SU-DHL-6 (cell line): ENCODE measurements around the gene HMCN2.

Experiments
- H2AFZ ChIP-seq: fragments of 200-600 bp; sonication (generic); 2 replicates; pipeline ENCODE4 v1.6.1; 2014; ENCODE audit warnings: low read depth, mild to moderate bottlenecking, moderate library complexity, mixed read lengths, antibody characterized with exemption, low read length; ENCODE audit not compliant: severe bottlenecking
- H3F3A ChIP-seq: fragments of 200-600 bp; shearing (Covaris generic); 2 replicates; pipeline ENCODE4 v1.6.0; 2016; ENCODE audit warnings: antibody characterized with exemption, mild to moderate bottlenecking; ENCODE audit not compliant: insufficient read depth
- H3K27ac ChIP-seq: fragments of 200-600 bp; sonication (generic); 2 replicates; pipeline ENCODE4 v1.5.1; 2016; ENCODE audit warnings: low read depth, mild to moderate bottlenecking, low read length, moderate library complexity, mixed read lengths
- H3K27me3 ChIP-seq: fragments of 200-600 bp; sonication (generic), shearing (Covaris generic); 2 replicates; pipeline ENCODE4 v1.6.0; 2014; ENCODE audit warnings: mild to moderate bottlenecking, low read length
- H3K36me3 ChIP-seq: fragments of 200-600 bp; sonication (generic); 2 replicates; pipeline ENCODE4 v1.6.1; 2014; ENCODE audit warnings: mild to moderate bottlenecking, low read length, mixed read lengths
- H3K4me2 ChIP-seq: fragments of 300-600, 200-600 bp; shearing (Covaris generic), sonication (generic); 2 replicates; pipeline ENCODE4 v1.6.0; 2014; ENCODE audit warnings: low read length, low read depth, mild to moderate bottlenecking; ENCODE audit not compliant: poor library complexity, severe bottlenecking
- H3K4me3 ChIP-seq: fragments of 200-600 bp; sonication (generic); 2 replicates; pipeline ENCODE4 v1.5.1; 2014; ENCODE audit warnings: antibody characterized with exemption, low read length, mild to moderate bottlenecking, mixed read lengths; ENCODE audit not compliant: insufficient read depth, poor library complexity, severe bottlenecking
- H3K79me2 ChIP-seq: fragments of 200-600 bp; sonication (generic); 2 replicates; pipeline ENCODE4 v1.6.1; 2014; ENCODE audit warnings: mild to moderate bottlenecking, low read length, moderate library complexity; ENCODE audit not compliant: insufficient read depth
- H3K9ac ChIP-seq: fragments of 200-600 bp; sonication (generic); 2 replicates; pipeline ENCODE4 v1.7.0; 2014; ENCODE audit warnings: mild to moderate bottlenecking, low read length
- H3K9me2 ChIP-seq: fragments of 200-600 bp; sonication (generic); replicated peaks from 2 replicates; pipeline ENCODE4 v1.6.1; 2014; ENCODE audit warnings: low read length; ENCODE audit not compliant: insufficient read depth
- H3K9me3 ChIP-seq: fragments of 200-600 bp; sonication (generic); 2 replicates; pipeline ENCODE4 v1.6.1; 2014; ENCODE audit warnings: low read length, mixed read lengths; ENCODE audit not compliant: insufficient read depth
- H4K20me1 ChIP-seq: fragments of 200-600 bp; sonication (generic); 2 replicates; pipeline ENCODE4 v1.6.1; 2014; ENCODE audit warnings: low read depth, mild to moderate bottlenecking, antibody characterized with exemption, low read length, moderate library complexity, mixed read lengths
- CTCF ChIP-seq: fragments of 200-600 bp; sonication (generic); IDR thresholded peaks from one replicate; pipeline ENCODE4 v1.5.1; 2017; ENCODE audit warnings: antibody characterized with exemption, mild to moderate bottlenecking, low read length, moderate library complexity; ENCODE audit not compliant: insufficient read depth, poor library complexity, severe bottlenecking
- EZH2phosphoT487 ChIP-seq: fragments of 200-600 bp; sonication (generic), shearing (Covaris generic); conservative IDR thresholded peaks from 2 replicates; pipeline ENCODE4 v1.6.1; 2018; ENCODE audit warnings: mild to moderate bottlenecking, antibody characterized with exemption, low read length, moderate library complexity, mixed read lengths

HMCN2 gene

GRCh38 chr9:130283539-130284248 is 18.1 kb downstream of the HMCN2 start:
- Histone ChIP-seq H3K9me3 (no peaks in the 10 kb centered on the region), H3K4me2 (no peak overlapping the region), H3K79me2 (no peaks in the 10 kb centered on the region), H3F3A (no peaks in the 10 kb centered on the region), H3K27ac (no peak overlapping the region), H3K36me3 (no peaks in the 10 kb centered on the region), H3K27me3 (no peaks in the 10 kb centered on the region), H4K20me1 (no peaks in the 10 kb centered on the region), H3K9ac (no peak overlapping the region), H3K9me2 (no peaks in the 10 kb centered on the region), H3K4me3 (no peak overlapping the region), H2AFZ (no peak overlapping the region)
- TF ChIP-seq EZH2phosphoT487, result no peak
- no peak for TF ChIP-seq CTCF

- H3K36me3 ChIP-seq, result no peaks in the 10 kb centered on the region
- H3K9me2 ChIP-seq, result no peaks in the 10 kb centered on the region
- H3K27ac ChIP-seq, result no peak overlapping the region
- H2AFZ ChIP-seq, result no peak overlapping the region
- H3K4me3 ChIP-seq, result no peak overlapping the region
- no peaks in the 10 kb centered on the region for H4K20me1 ChIP-seq
- H3K9ac ChIP-seq, result no peak overlapping the region
- no peak overlapping the region for H3K4me2 ChIP-seq
- no peak for TF ChIP-seq CTCF
- no peak for TF ChIP-seq EZH2phosphoT487
- no peaks in the 10 kb centered on the region for H3K79me2 ChIP-seq
- no peaks in the 10 kb centered on the region for H3F3A ChIP-seq
- H3K27me3 ChIP-seq, result no peaks in the 10 kb centered on the region
- H3K9me3 ChIP-seq, result no peaks in the 10 kb centered on the region
Measured at GRCh38 chr9:130284249-130284625, 18.7 kb downstream of the HMCN2 start.

GRCh38 chr9:130284690-130285089 is 19.1 kb downstream of the HMCN2 start:
- no peaks in the 10 kb centered on the region for H3K27me3 ChIP-seq

More at GRCh38 chr9:130284690-130285089, 19.1 kb downstream of the HMCN2 start:
- TF ChIP-seq CTCF (no peak), EZH2phosphoT487 (no peak)
- no peaks in the 10 kb centered on the region for H4K20me1 ChIP-seq
- H3K27ac ChIP-seq, result no peak overlapping the region
- no peaks in the 10 kb centered on the region for H3K9me2 ChIP-seq
- H3K9ac ChIP-seq, result no peak overlapping the region
- no peaks in the 10 kb centered on the region for H3F3A ChIP-seq
- no peak overlapping the region for H3K4me2 ChIP-seq
- H3K79me2 ChIP-seq, result no peaks in the 10 kb centered on the region
- H3K36me3 ChIP-seq, result no peaks in the 10 kb centered on the region
- no peak overlapping the region for H3K4me3 ChIP-seq
- no peaks in the 10 kb centered on the region for H3K9me3 ChIP-seq
- H2AFZ ChIP-seq, result no peak overlapping the region
